A549 (cell line): ENCODE measurements around the gene DOK7.

Experiments
- CEBPB ChIP-seq, 2 experiments: fragments of >200 bp in 1 of 2; sonication (Bioruptor Twin) in 1 of 2; formaldehyde crosslinking in 1 of 2; IDR thresholded peaks; 2 replicates each; pipeline ENCODE4 v1.6.1; 2012 to 2016
- CHD2 ChIP-seq: fragments of 150-350 bp; IDR thresholded peaks from 2 replicates; pipeline ENCODE4 v1.6.1; 2014; ENCODE audit warnings: low read length; ENCODE audit not compliant: partially characterized antibody
- EHMT2 ChIP-seq: fragments of 200-600 bp; sonication (generic); IDR thresholded peaks from 2 replicates; pipeline ENCODE4 v1.6.1; 2016; ENCODE audit warnings: antibody characterized with exemption, low read depth, mild to moderate bottlenecking, moderate library complexity
- ESRRA ChIP-seq: fragments of 150-350 bp; IDR thresholded peaks from 2 replicates; pipeline ENCODE4 v1.6.1; 2014; ENCODE audit warnings: mild to moderate bottlenecking, low read length, borderline replicate concordance
- HDAC2 ChIP-seq: fragments of 200-600 bp; sonication (generic); IDR thresholded peaks from 2 replicates; pipeline ENCODE4 v1.6.1; 2016
- POLR2A ChIP-seq: IDR thresholded peaks from 2 replicates; pipeline ENCODE4 v1.6.1; 2012; ENCODE audit warnings: mild to moderate bottlenecking, low read length
- RFX5 ChIP-seq: fragments of 450-650 bp; IDR thresholded peaks from 2 replicates; pipeline ENCODE4 v1.7.1; 2014; ENCODE audit warnings: antibody characterized with exemption, mild to moderate bottlenecking, moderate library complexity
- SMC3 ChIP-seq: fragments of >200 bp; sonication (Bioruptor Twin); formaldehyde crosslinking; IDR thresholded peaks from 3 replicates; pipeline ENCODE4 v1.6.1; 2018; ENCODE audit warnings: inconsistent platforms
- TP53 ChIP-seq: fragments of 250-450 bp; sonication (Bioruptor Pico); IDR thresholded peaks from 2 replicates; pipeline ENCODE4 v1.5.0; 2021; ENCODE audit warnings: mild to moderate bottlenecking, moderate library complexity
- ZC3H11A ChIP-seq: fragments of 450-650 bp; IDR thresholded peaks from 2 replicates; pipeline ENCODE4 v1.6.1; 2014; ENCODE audit warnings: antibody characterized with exemption, mild to moderate bottlenecking
- ZNF302 ChIP-seq: fragments of 250-450 bp; sonication (Bioruptor Pico); IDR thresholded peaks from 2 replicates; pipeline ENCODE4 v1.9.0; 2021; ENCODE audit warnings: inconsistent platforms, mild to moderate bottlenecking, moderate library complexity
- TF ChIP-seq, protein P1 (sequence below): fragments of >200 bp; sonication (Bioruptor Twin); formaldehyde crosslinking; IDR thresholded peaks from 3 replicates; pipeline ENCODE4 v1.5.1; 2016
- TF ChIP-seq, protein P2 (sequence below): fragments of 150-350 bp; IDR thresholded peaks from 2 replicates; pipeline ENCODE4 v1.6.1; 2014; ENCODE audit warnings: low read depth, mild to moderate bottlenecking, low read length
- TF ChIP-seq, protein P3 (sequence below): fragments of 200-600 bp; sonication (generic); IDR thresholded peaks from 2 replicates; pipeline ENCODE4 v1.6.1; 2016; ENCODE audit warnings: antibody characterized with exemption, mild to moderate bottlenecking, moderate library complexity

DNA sequence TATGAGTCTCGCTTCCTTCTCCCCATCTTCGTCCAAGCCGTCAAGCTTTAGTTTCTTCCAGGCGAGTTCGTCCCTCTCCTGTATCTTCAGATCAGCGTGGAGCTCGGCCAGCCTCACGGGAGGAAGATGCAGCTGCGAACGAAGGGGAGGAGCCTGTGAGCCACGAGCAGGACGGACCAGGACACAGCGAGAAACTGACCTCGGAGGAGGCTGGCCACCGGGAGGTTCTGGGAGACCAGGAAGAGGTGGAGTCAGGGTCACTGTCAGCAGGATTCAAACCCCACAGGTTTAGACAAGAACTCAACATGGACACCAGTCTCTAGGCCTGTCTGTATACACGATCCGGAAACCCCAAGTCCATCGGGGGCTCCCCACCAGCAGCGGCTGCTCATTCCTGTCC is 61.8 kb downstream of the DOK7 start:
- TF ChIP-seq ESRRA = no peak
- TF ChIP-seq, protein P1, sequence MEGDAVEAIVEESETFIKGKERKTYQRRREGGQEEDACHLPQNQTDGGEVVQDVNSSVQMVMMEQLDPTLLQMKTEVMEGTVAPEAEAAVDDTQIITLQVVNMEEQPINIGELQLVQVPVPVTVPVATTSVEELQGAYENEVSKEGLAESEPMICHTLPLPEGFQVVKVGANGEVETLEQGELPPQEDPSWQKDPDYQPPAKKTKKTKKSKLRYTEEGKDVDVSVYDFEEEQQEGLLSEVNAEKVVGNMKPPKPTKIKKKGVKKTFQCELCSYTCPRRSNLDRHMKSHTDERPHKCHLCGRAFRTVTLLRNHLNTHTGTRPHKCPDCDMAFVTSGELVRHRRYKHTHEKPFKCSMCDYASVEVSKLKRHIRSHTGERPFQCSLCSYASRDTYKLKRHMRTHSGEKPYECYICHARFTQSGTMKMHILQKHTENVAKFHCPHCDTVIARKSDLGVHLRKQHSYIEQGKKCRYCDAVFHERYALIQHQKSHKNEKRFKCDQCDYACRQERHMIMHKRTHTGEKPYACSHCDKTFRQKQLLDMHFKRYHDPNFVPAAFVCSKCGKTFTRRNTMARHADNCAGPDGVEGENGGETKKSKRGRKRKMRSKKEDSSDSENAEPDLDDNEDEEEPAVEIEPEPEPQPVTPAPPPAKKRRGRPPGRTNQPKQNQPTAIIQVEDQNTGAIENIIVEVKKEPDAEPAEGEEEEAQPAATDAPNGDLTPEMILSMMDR = no peak
- no peak for TF ChIP-seq TP53 (CRISPR knock-in tag)
- TF ChIP-seq, protein P2, sequence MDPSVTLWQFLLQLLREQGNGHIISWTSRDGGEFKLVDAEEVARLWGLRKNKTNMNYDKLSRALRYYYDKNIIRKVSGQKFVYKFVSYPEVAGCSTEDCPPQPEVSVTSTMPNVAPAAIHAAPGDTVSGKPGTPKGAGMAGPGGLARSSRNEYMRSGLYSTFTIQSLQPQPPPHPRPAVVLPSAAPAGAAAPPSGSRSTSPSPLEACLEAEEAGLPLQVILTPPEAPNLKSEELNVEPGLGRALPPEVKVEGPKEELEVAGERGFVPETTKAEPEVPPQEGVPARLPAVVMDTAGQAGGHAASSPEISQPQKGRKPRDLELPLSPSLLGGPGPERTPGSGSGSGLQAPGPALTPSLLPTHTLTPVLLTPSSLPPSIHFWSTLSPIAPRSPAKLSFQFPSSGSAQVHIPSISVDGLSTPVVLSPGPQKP = no peak
- no peak for TF ChIP-seq ZC3H11A
- no peak for TF ChIP-seq CEBPB (IDR thresholded peaks at IDR 0.05)
- TF ChIP-seq HDAC2 = no peak
- TF ChIP-seq RFX5 = no peak
- TF ChIP-seq, protein P3, sequence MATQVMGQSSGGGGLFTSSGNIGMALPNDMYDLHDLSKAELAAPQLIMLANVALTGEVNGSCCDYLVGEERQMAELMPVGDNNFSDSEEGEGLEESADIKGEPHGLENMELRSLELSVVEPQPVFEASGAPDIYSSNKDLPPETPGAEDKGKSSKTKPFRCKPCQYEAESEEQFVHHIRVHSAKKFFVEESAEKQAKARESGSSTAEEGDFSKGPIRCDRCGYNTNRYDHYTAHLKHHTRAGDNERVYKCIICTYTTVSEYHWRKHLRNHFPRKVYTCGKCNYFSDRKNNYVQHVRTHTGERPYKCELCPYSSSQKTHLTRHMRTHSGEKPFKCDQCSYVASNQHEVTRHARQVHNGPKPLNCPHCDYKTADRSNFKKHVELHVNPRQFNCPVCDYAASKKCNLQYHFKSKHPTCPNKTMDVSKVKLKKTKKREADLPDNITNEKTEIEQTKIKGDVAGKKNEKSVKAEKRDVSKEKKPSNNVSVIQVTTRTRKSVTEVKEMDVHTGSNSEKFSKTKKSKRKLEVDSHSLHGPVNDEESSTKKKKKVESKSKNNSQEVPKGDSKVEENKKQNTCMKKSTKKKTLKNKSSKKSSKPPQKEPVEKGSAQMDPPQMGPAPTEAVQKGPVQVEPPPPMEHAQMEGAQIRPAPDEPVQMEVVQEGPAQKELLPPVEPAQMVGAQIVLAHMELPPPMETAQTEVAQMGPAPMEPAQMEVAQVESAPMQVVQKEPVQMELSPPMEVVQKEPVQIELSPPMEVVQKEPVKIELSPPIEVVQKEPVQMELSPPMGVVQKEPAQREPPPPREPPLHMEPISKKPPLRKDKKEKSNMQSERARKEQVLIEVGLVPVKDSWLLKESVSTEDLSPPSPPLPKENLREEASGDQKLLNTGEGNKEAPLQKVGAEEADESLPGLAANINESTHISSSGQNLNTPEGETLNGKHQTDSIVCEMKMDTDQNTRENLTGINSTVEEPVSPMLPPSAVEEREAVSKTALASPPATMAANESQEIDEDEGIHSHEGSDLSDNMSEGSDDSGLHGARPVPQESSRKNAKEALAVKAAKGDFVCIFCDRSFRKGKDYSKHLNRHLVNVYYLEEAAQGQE = no peak
- TF ChIP-seq POLR2A = no peak
- no peak for TF ChIP-seq EHMT2
- TF ChIP-seq ZNF302 (CRISPR knock-in tag) = no peak
- TF ChIP-seq CHD2 = no peak
- TF ChIP-seq SMC3 = no peak
